WTC11 (cell line): ENCODE data around the gene RAB34. TPM values are rescaled to one million over a fixed set of nuclear protein-coding genes. Genes with fewer than 3 reads are reported as not detected.

Experiments
- ATAC-seq: fragments of 200-7000 bp; cut with Tn5 transposase; 2 replicates; pipeline ENCODE4 v1.10.0; 2021; ENCODE audit warnings: mild to moderate bottlenecking, moderate library complexity
- CTCF ChIA-PET: fragments of 300-600 bp; sonication (Branson Sonifier 250); formaldehyde crosslinking; loops from one replicate; lab custom pipeline; 2021; ENCODE audit warnings: antibody characterized with exemption; lab: Charles Lee
- POLR2A ChIA-PET: fragments of 350-600 bp; sonication (Branson Sonifier 250); formaldehyde crosslinking; loops from one replicate; lab custom pipeline; 2021; ENCODE audit warnings: antibody characterized with exemption; lab: Charles Lee
- DNase-seq: peaks from one replicate; pipeline ENCODE4 v3.0.0; 2021; ENCODE audit warnings: low spot score
- H3K27ac Mint-ChIP-seq: 2 replicates; pipeline ENCODE4 v1.8.0; 2021; ENCODE audit warnings: mixed read lengths
- H3K27me3 Mint-ChIP-seq: 2 replicates; pipeline ENCODE4 v1.8.0; 2021; ENCODE audit warnings: low read depth, mild to moderate bottlenecking, moderate library complexity, mixed read lengths
- H3K36me3 Mint-ChIP-seq: 2 replicates; pipeline ENCODE4 v1.8.0; 2021; ENCODE audit warnings: mixed read lengths
- H3K4me1 Mint-ChIP-seq: 2 replicates; pipeline ENCODE4 v1.8.0; 2022; ENCODE audit warnings: mixed read lengths
- H3K4me3 Mint-ChIP-seq: 2 replicates; pipeline ENCODE4 v1.8.0; 2021; ENCODE audit warnings: mild to moderate bottlenecking, moderate library complexity, mixed read lengths
- H3K9me3 Mint-ChIP-seq: 2 replicates; pipeline ENCODE4 v1.8.0; 2021; ENCODE audit warnings: mixed read lengths
- ATF1 ChIP-seq: sonication (generic); formaldehyde crosslinking; IDR thresholded peaks from 2 replicates; pipeline ENCODE4 v1.8.1; 2023; ENCODE audit warnings: mild to moderate bottlenecking, moderate library complexity, missing genetic modification reagents
- CBFB ChIP-seq: sonication (generic); formaldehyde crosslinking; IDR thresholded peaks from 2 replicates; pipeline ENCODE4 v1.8.1; 2022; ENCODE audit warnings: mild to moderate bottlenecking, low read depth, missing genetic modification reagents
- CREM ChIP-seq: sonication (generic); formaldehyde crosslinking; IDR thresholded peaks from 2 replicates; pipeline ENCODE4 v1.8.1; 2022; ENCODE audit warnings: mild to moderate bottlenecking, missing genetic modification reagents, moderate library complexity
- E2F5 ChIP-seq: sonication (generic); formaldehyde crosslinking; IDR thresholded peaks from 2 replicates; pipeline ENCODE4 v1.8.1; 2022; ENCODE audit warnings: mild to moderate bottlenecking, moderate library complexity, missing genetic modification reagents
- GABPB1 ChIP-seq: sonication (generic); formaldehyde crosslinking; IDR thresholded peaks from 2 replicates; pipeline ENCODE4 v1.8.1; 2023; ENCODE audit warnings: mild to moderate bottlenecking, missing genetic modification reagents
- NFATC4 ChIP-seq: fragments of 250-450 bp; sonication (Bioruptor Pico); IDR thresholded peaks from 2 replicates; pipeline ENCODE4 v1.9.0; 2021; ENCODE audit warnings: mild to moderate bottlenecking
- SMAD3 ChIP-seq: sonication (generic); formaldehyde crosslinking; IDR thresholded peaks from 2 replicates; pipeline ENCODE4 v1.8.0; 2022; ENCODE audit warnings: missing genetic modification reagents, mild to moderate bottlenecking, borderline replicate concordance
- TP53 ChIP-seq: sonication (generic); formaldehyde crosslinking; IDR thresholded peaks from 2 replicates; pipeline ENCODE4 v1.8.1; 2023; ENCODE audit warnings: mild to moderate bottlenecking, missing genetic modification reagents
- USF1 ChIP-seq: sonication (generic); formaldehyde crosslinking; IDR thresholded peaks from 2 replicates; pipeline ENCODE4 v1.8.0; 2022; ENCODE audit warnings: mild to moderate bottlenecking, missing genetic modification reagents
- ZBTB21 ChIP-seq: sonication (generic); formaldehyde crosslinking; IDR thresholded peaks from 2 replicates; pipeline ENCODE4 v1.8.1; 2023; ENCODE audit warnings: mild to moderate bottlenecking, missing genetic modification reagents, borderline replicate concordance
- ZBTB43 ChIP-seq: sonication (generic); formaldehyde crosslinking; IDR thresholded peaks from 2 replicates; pipeline ENCODE4 v1.8.1; 2023; ENCODE audit warnings: mild to moderate bottlenecking, missing genetic modification reagents
- ZNF423 ChIP-seq: fragments of 250-450 bp; sonication (Bioruptor Pico); IDR thresholded peaks from 2 replicates; pipeline ENCODE4 v2.1.2; 2022; ENCODE audit warnings: mild to moderate bottlenecking, moderate library complexity
- ZNF671 ChIP-seq: fragments of 250-450 bp; sonication (Bioruptor Pico); IDR thresholded peaks from 2 replicates; pipeline ENCODE4 v1.8.0; 2021; ENCODE audit warnings: mild to moderate bottlenecking
- total RNA-seq: library from RNA; stranded (reverse); gene quantifications from 3 replicates; pipeline ENCODE4 v1.2.3, GENCODE V29; 2021
- TF ChIP-seq, protein P1 (sequence below): sonication (generic); formaldehyde crosslinking; IDR thresholded peaks from 2 replicates; pipeline ENCODE4 v1.8.1; 2022; ENCODE audit warnings: mild to moderate bottlenecking, missing genetic modification reagents, moderate library complexity, borderline replicate concordance
- TF ChIP-seq, protein P2 (sequence below): fragments of 250-450 bp; sonication (Bioruptor Pico); IDR thresholded peaks from 2 replicates; pipeline ENCODE4 v1.8.0; 2021; ENCODE audit warnings: mild to moderate bottlenecking
- TF ChIP-seq, protein P3 (sequence below): sonication (generic); formaldehyde crosslinking; IDR thresholded peaks from 2 replicates; pipeline ENCODE4 v1.8.0; 2023; ENCODE audit warnings: missing genetic modification reagents, mild to moderate bottlenecking, borderline replicate concordance
- TF ChIP-seq, protein P4 (sequence below): sonication (generic); formaldehyde crosslinking; IDR thresholded peaks from 2 replicates; pipeline ENCODE4 v1.8.1; 2023; ENCODE audit warnings: mild to moderate bottlenecking, missing genetic modification reagents, moderate library complexity
- TF ChIP-seq, protein P5 (sequence below): fragments of 250-450 bp; sonication (Bioruptor Pico); IDR thresholded peaks from 2 replicates; pipeline ENCODE4 v1.9.0; 2021; ENCODE audit warnings: mild to moderate bottlenecking, borderline replicate concordance

RAB34 gene
- total RNA-seq, 1 experiment from 2014 or later, result 181 TPM

DNA sequence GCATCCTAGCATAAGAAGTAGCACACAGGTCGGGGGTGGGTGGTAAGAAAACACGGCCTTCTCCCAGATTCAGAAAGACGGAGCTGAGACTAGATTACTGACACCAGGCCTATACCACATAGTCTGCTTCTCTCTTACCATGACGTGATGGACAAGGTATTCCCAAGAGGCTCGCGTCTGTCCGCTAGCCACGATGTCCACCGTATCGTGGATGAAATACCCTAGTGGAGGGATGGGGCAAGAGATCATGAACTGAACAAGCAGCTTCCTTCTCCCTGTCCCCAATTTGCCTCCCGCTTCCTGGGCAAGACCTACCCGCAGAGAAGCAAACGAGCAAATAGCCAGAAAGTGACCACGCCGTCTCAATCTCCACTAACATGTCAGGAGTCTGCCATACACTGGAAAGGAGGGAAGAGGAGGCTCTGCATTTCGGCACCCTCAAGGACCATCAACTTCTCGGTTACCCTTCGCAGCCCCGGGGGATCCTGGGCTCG, 7.5 kb upstream of the RAB34 start (continued):
- TF ChIP-seq, protein P1, sequence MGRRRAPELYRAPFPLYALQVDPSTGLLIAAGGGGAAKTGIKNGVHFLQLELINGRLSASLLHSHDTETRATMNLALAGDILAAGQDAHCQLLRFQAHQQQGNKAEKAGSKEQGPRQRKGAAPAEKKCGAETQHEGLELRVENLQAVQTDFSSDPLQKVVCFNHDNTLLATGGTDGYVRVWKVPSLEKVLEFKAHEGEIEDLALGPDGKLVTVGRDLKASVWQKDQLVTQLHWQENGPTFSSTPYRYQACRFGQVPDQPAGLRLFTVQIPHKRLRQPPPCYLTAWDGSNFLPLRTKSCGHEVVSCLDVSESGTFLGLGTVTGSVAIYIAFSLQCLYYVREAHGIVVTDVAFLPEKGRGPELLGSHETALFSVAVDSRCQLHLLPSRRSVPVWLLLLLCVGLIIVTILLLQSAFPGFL (CRISPR knock-in tag), result no peak
- TF ChIP-seq ZBTB21, result 0 out of 2 replicates have a peak, but pooled peaks have one; percentile 32

- H3K4me3 Mint-ChIP-seq, result peak overlapping the region; percentile 93
- peak overlapping the region; percentile 98 for H3K27ac Mint-ChIP-seq
- H3K36me3 Mint-ChIP-seq, result peaks cover 48% of the 10 kb centered on the region
- TF ChIP-seq SMAD3 (CRISPR knock-in tag), result 0 out of 2 replicates have a peak, but pooled peaks have one; percentile 37
- TF ChIP-seq, protein P2, sequence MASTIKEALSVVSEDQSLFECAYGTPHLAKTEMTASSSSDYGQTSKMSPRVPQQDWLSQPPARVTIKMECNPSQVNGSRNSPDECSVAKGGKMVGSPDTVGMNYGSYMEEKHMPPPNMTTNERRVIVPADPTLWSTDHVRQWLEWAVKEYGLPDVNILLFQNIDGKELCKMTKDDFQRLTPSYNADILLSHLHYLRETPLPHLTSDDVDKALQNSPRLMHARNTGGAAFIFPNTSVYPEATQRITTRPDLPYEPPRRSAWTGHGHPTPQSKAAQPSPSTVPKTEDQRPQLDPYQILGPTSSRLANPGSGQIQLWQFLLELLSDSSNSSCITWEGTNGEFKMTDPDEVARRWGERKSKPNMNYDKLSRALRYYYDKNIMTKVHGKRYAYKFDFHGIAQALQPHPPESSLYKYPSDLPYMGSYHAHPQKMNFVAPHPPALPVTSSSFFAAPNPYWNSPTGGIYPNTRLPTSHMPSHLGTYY (CRISPR knock-in tag), result peak; percentile 9; the same call in 1 of the 2 replicates
- no peak for TF ChIP-seq TP53
- TF ChIP-seq NFATC4 (CRISPR knock-in tag), result peak; percentile 54; the same call in 1 of the 2 replicates
- TF ChIP-seq CREM (CRISPR knock-in tag), result no peak
- TF ChIP-seq ZBTB21, result no peak
- TF ChIP-seq, protein P3, sequence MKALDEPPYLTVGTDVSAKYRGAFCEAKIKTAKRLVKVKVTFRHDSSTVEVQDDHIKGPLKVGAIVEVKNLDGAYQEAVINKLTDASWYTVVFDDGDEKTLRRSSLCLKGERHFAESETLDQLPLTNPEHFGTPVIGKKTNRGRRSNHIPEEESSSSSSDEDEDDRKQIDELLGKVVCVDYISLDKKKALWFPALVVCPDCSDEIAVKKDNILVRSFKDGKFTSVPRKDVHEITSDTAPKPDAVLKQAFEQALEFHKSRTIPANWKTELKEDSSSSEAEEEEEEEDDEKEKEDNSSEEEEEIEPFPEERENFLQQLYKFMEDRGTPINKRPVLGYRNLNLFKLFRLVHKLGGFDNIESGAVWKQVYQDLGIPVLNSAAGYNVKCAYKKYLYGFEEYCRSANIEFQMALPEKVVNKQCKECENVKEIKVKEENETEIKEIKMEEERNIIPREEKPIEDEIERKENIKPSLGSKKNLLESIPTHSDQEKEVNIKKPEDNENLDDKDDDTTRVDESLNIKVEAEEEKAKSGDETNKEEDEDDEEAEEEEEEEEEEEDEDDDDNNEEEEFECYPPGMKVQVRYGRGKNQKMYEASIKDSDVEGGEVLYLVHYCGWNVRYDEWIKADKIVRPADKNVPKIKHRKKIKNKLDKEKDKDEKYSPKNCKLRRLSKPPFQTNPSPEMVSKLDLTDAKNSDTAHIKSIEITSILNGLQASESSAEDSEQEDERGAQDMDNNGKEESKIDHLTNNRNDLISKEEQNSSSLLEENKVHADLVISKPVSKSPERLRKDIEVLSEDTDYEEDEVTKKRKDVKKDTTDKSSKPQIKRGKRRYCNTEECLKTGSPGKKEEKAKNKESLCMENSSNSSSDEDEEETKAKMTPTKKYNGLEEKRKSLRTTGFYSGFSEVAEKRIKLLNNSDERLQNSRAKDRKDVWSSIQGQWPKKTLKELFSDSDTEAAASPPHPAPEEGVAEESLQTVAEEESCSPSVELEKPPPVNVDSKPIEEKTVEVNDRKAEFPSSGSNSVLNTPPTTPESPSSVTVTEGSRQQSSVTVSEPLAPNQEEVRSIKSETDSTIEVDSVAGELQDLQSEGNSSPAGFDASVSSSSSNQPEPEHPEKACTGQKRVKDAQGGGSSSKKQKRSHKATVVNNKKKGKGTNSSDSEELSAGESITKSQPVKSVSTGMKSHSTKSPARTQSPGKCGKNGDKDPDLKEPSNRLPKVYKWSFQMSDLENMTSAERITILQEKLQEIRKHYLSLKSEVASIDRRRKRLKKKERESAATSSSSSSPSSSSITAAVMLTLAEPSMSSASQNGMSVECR (CRISPR knock-in tag), result 0 out of 2 replicates have a peak, but pooled peaks have one; percentile 9
- 0 out of 2 replicates have a peak, but pooled peaks have one; percentile 16 for TF ChIP-seq USF1 (CRISPR knock-in tag)
- no peak for TF ChIP-seq ZNF423 (CRISPR knock-in tag)
- TF ChIP-seq, protein P4, sequence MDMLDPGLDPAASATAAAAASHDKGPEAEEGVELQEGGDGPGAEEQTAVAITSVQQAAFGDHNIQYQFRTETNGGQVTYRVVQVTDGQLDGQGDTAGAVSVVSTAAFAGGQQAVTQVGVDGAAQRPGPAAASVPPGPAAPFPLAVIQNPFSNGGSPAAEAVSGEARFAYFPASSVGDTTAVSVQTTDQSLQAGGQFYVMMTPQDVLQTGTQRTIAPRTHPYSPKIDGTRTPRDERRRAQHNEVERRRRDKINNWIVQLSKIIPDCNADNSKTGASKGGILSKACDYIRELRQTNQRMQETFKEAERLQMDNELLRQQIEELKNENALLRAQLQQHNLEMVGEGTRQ (CRISPR knock-in tag), result no peak
- no peak for TF ChIP-seq CBFB
- TF ChIP-seq GABPB1 (CRISPR knock-in tag), result no peak
- TF ChIP-seq ATF1, result no peak
- no peak for TF ChIP-seq ZBTB43 (CRISPR knock-in tag)
- TF ChIP-seq ZNF671, result no peak; the same call in 1 of the 2 replicates
- TF ChIP-seq E2F5 (CRISPR knock-in tag), result no peak
- TF ChIP-seq, protein P5, sequence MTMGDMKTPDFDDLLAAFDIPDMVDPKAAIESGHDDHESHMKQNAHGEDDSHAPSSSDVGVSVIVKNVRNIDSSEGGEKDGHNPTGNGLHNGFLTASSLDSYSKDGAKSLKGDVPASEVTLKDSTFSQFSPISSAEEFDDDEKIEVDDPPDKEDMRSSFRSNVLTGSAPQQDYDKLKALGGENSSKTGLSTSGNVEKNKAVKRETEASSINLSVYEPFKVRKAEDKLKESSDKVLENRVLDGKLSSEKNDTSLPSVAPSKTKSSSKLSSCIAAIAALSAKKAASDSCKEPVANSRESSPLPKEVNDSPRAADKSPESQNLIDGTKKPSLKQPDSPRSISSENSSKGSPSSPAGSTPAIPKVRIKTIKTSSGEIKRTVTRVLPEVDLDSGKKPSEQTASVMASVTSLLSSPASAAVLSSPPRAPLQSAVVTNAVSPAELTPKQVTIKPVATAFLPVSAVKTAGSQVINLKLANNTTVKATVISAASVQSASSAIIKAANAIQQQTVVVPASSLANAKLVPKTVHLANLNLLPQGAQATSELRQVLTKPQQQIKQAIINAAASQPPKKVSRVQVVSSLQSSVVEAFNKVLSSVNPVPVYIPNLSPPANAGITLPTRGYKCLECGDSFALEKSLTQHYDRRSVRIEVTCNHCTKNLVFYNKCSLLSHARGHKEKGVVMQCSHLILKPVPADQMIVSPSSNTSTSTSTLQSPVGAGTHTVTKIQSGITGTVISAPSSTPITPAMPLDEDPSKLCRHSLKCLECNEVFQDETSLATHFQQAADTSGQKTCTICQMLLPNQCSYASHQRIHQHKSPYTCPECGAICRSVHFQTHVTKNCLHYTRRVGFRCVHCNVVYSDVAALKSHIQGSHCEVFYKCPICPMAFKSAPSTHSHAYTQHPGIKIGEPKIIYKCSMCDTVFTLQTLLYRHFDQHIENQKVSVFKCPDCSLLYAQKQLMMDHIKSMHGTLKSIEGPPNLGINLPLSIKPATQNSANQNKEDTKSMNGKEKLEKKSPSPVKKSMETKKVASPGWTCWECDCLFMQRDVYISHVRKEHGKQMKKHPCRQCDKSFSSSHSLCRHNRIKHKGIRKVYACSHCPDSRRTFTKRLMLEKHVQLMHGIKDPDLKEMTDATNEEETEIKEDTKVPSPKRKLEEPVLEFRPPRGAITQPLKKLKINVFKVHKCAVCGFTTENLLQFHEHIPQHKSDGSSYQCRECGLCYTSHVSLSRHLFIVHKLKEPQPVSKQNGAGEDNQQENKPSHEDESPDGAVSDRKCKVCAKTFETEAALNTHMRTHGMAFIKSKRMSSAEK (CRISPR knock-in tag), result no peak
These were observed 7.0 kb upstream of the RAB34 start for GRCh38 chr17:28724500-28725165.

More at GRCh38 chr17:28724500-28725165, 7.0 kb upstream of the RAB34 start:
- Mint-ChIP-seq H3K4me1 (peaks cover 50% of the 10 kb centered on the region), H3K27me3 (no peaks in the 10 kb centered on the region), H3K9me3 (no peaks in the 10 kb centered on the region)
- ATAC-seq (no peak), DNase-seq (no peak)
- POLR2A ChIA-PET, result interaction anchor here (0.5 to 6.4 kb wide), 6 partner anchors 13 to 227 kb away, joined by 3 to 310 read pairs (median 12); partner anchors contain the start of genes FAM222B, FLOT2, PHF12 and PROCA1
- CTCF ChIA-PET, result interaction anchor here (1.3 to 12.2 kb wide), 4 partner anchors 13 to 228 kb away, joined by 5 to 541 read pairs (median 92); partner anchors contain the start of genes PHF12, PROCA1 and TRAF4
